IMR-90 (cell line): ENCODE results near the gene RDH11. TPM values are rescaled to one million over a fixed set of nuclear protein-coding genes. Genes with fewer than 3 reads are reported as not detected.

Source experiments
- ATAC-seq: fragments of 200-7000 bp; cut with Tn5 transposase; 2 replicates; pipeline ENCODE4 v1.9.1; 2020; ENCODE audit warnings: low read depth, mild to moderate bottlenecking, moderate library complexity
- BruUV-seq: library from RNA; stranded (reverse); fragments of 400-500 nt; replicated peaks from 2 replicates; lab custom pipeline; 2021; lab: Mats Ljungman, UMichigan
- CTCF ChIA-PET: fragments of 300-600 bp; formaldehyde crosslinking; extraction: SDS; loops from one replicate; lab custom pipeline; 2021; ENCODE audit warnings: antibody characterized with exemption; lab: Yijun Ruan, JAX
- POLR2A ChIA-PET: fragments of 300-600 bp; sonication (Branson Sonifier 250); formaldehyde crosslinking; loops from one replicate; lab custom pipeline; 2022; ENCODE audit warnings: antibody characterized with exemption; ENCODE audit not compliant: unreplicated experiment; lab: Charles Lee
- DNase-seq: peaks from one replicate; pipeline ENCODE4 v3.0.0; 2013
- H2AFZ ChIP-seq: replicated peaks from 2 replicates; pipeline ENCODE3; 2013; ENCODE audit warnings: low read length, mild to moderate bottlenecking; ENCODE audit not compliant: poor library complexity
- H2AK5ac ChIP-seq: 2 replicates; pipeline ENCODE4 v1.6.1; 2013; ENCODE audit warnings: low read depth, low read length, inconsistent platforms
- H2AK9ac ChIP-seq: replicated peaks from 2 replicates; pipeline ENCODE3; 2013; ENCODE audit warnings: mild to moderate bottlenecking, low read depth, low read length, moderate library complexity; ENCODE audit not compliant: poor library complexity
- H2BK120ac ChIP-seq: 2 replicates; pipeline ENCODE4 v1.6.1; 2013; ENCODE audit warnings: low read depth, low read length, inconsistent platforms
- H2BK15ac ChIP-seq: 3 replicates; pipeline ENCODE4 v1.6.1; 2013; ENCODE audit warnings: low read depth, low read length, inconsistent platforms
- H2BK20ac ChIP-seq: 2 replicates; pipeline ENCODE4 v1.6.1; 2013; ENCODE audit warnings: low read depth, mild to moderate bottlenecking, inconsistent platforms, low read length, moderate library complexity
- H2BK5ac ChIP-seq: 2 replicates; pipeline ENCODE4 v1.6.1; 2013; ENCODE audit warnings: mild to moderate bottlenecking, low read depth, low read length, inconsistent platforms; ENCODE audit not compliant: poor library complexity, severe bottlenecking
- H3K14ac ChIP-seq: replicated peaks from 2 replicates; pipeline ENCODE4 v1.6.1; 2013; ENCODE audit warnings: low read depth, low read length, inconsistent platforms
- H3K18ac ChIP-seq: 2 replicates; pipeline ENCODE4 v1.6.1; 2013; ENCODE audit warnings: low read depth, low read length, control low read depth
- H3K23ac ChIP-seq: 2 replicates; pipeline ENCODE4 v1.6.1; 2013; ENCODE audit warnings: low read depth, low read length, inconsistent platforms
- H3K27ac ChIP-seq: 2 replicates; pipeline ENCODE4 v1.5.1; 2013; ENCODE audit warnings: mild to moderate bottlenecking, control low read depth, low read length; ENCODE audit not compliant: insufficient read depth
- H3K27me3 ChIP-seq: 2 replicates; pipeline ENCODE4 v1.6.1; 2013; ENCODE audit warnings: low read length; ENCODE audit not compliant: control insufficient read depth, insufficient read depth
- H3K36me3 ChIP-seq: 2 replicates; pipeline ENCODE4 v1.6.1; 2013; ENCODE audit warnings: low read length, mixed read lengths; ENCODE audit not compliant: control insufficient read depth, insufficient read depth
- H3K4ac ChIP-seq: 2 replicates; pipeline ENCODE4 v1.6.1; 2013; ENCODE audit warnings: low read depth, low read length, inconsistent platforms
- H3K4me1 ChIP-seq: 2 replicates; pipeline ENCODE4 v1.6.1; 2013; ENCODE audit warnings: low read length, mixed read lengths; ENCODE audit not compliant: control insufficient read depth, insufficient read depth
- H3K4me2 ChIP-seq: 2 replicates; pipeline ENCODE4 v1.6.1; 2013; ENCODE audit warnings: low read depth, mild to moderate bottlenecking, control low read depth, low read length, moderate library complexity
- H3K4me3 ChIP-seq: 2 replicates; pipeline ENCODE4 v1.5.1; 2013; ENCODE audit warnings: low read depth, mild to moderate bottlenecking, control low read depth, low read length, moderate library complexity; ENCODE audit not compliant: insufficient read depth
- H3K56ac ChIP-seq: 2 replicates; pipeline ENCODE4 v1.6.1; 2013; ENCODE audit warnings: low read length, inconsistent platforms; ENCODE audit not compliant: insufficient read depth; ENCODE audit errors: extremely low read depth
- H3K79me1 ChIP-seq, 2 experiments: 2 replicates each; pipeline ENCODE4 v1.6.1; 2013; ENCODE audit warnings: low read length in 2 of 2, inconsistent platforms in 1 of 2, low read depth in 1 of 2
- H3K9ac ChIP-seq: 2 replicates; pipeline ENCODE4 v1.6.1; 2013; ENCODE audit warnings: low read depth, low read length, control low read depth
- H3K9me1 ChIP-seq: 2 replicates; pipeline ENCODE4 v1.6.1; 2013; ENCODE audit warnings: low read length, inconsistent platforms; ENCODE audit not compliant: insufficient read depth
- H3K9me3 ChIP-seq: 2 replicates; pipeline ENCODE4 v1.6.1; 2013; ENCODE audit warnings: low read length; ENCODE audit not compliant: control insufficient read depth, insufficient read depth
- H4K20me1 ChIP-seq: 2 replicates; pipeline ENCODE4 v1.6.1; 2013; ENCODE audit warnings: low read length, inconsistent platforms; ENCODE audit not compliant: insufficient read depth
- H4K5ac ChIP-seq: 2 replicates; pipeline ENCODE4 v1.6.1; 2013; ENCODE audit warnings: mild to moderate bottlenecking, low read depth, low read length, control low read depth
- H4K8ac ChIP-seq, 2 experiments: 2 replicates each; pipeline ENCODE4 v1.6.1; 2013; ENCODE audit warnings: low read depth in 2 of 2, low read length in 2 of 2, control low read depth in 1 of 2, inconsistent platforms in 1 of 2
- H4K91ac ChIP-seq: 2 replicates; pipeline ENCODE4 v1.6.1; 2013; ENCODE audit warnings: low read depth, low read length, inconsistent platforms; ENCODE audit not compliant: insufficient read depth
- CHD1 ChIP-seq: IDR thresholded peaks from 2 replicates; pipeline ENCODE4 v1.6.1; 2012; ENCODE audit warnings: low read depth, low read length, improper control_type of control experiment
- FOS ChIP-seq: fragments of 150-350 bp; IDR thresholded peaks from 2 replicates; pipeline ENCODE4 v1.6.1; 2016; ENCODE audit warnings: low read depth, low read length
- MAFK ChIP-seq: IDR thresholded peaks from 2 replicates; pipeline ENCODE4 v1.6.1; 2012; ENCODE audit warnings: low read depth, low read length, improper control_type of control experiment
- WGBS, 2 experiments: methylation state at CpG; one replicate each; pipeline versions ENCODE4 v1.1.5 to v1.1.7; 2013; ENCODE audit warnings: missing lambda C conversion rate in 2 of 2; ENCODE audit not compliant: insufficient read length in 1 of 2; ENCODE audit errors: extremely low coverage in 2 of 2; 5-methylcytosine and 5-hydroxymethylcytosine counted together
- dilution Hi-C: fragments of 300-500 bp; cut with HindIII; formaldehyde crosslinking; loops from one replicate; pipeline ENCODE4 v1.14.3; 2018; ENCODE audit warnings: low sequenced_read_pairs; ENCODE audit not compliant: unreplicated experiment
- in situ Hi-C: fragments of 300-500 bp; cut with MboI; formaldehyde crosslinking; loops from 3 replicates; pipeline ENCODE4 v1.14.3; 2019; ENCODE audit warnings: low sequenced_read_pairs, inconsistent platforms, mixed read lengths
- intact Hi-C: fragments of 100-400 bp; cut with micrococcal nuclease; formaldehyde crosslinking; loops from 2 replicates; pipeline ENCODE4 v1.10.0; 2022
- polyA plus RNA-seq, 3 experiments: library from polyadenylated mRNA; depleted of rRNA; stranded (reverse); fragments of >200 nt; gene quantifications; 2 replicates each; pipeline ENCODE4 v1.2.3, GENCODE V29; 2012; ENCODE audit warnings: low replicate concordance in 1 of 3
- total RNA-seq: library from RNA; depleted of rRNA; stranded (reverse); fragments of >200 nt; gene quantifications from 2 replicates; pipeline ENCODE4 v1.2.3, GENCODE V29; 2012

The RDH11 gene
- total and polyA plus RNA-seq, 2 of the 4 experiments (the other 2 are of a cell fraction), result 77.3 to 149 TPM

DNA sequence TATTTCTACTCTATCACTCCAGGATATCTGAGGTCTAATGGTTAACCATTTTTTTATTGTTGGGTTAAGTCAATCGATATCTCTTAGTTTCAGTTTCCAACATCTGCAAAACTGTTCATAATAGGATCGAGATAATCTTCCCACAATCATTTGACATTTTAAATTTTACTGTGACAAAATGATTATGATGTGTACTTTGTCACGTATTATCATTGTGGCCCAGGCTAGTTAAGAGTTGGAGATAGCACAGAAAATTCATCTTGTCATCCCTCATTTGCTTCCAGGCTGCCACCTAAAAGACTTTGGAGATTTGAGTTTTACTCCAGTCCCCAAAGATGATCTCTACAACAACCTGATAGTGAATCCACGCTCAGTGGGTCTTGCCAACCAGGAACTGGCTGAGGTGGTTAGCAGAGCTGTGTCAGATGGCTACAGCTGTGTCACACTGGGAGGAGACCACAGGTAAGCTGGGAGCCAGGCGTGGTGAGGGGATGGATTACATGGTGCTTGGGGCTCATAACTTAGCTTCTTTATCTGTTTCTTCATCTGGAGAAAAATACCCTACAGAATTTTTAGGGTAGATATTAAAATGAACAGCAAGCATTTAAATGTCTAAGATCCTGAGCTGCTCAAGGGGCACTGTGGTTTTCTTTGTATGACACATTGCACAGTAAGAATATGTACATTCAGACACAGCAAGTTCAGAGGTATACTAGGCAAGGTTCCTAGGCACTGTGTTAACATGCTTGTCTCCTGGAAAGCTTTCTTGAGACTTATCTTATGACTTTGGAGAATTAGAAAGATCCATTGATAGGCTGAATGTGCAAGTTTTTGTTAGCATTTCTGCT lies 53.4 kb downstream of the RDH11 start:
- BruUV-seq, result no TSS peak
- dilution Hi-C loops, result no loop called here
- CTCF ChIA-PET, result no interaction called here
- H2BK15ac ChIP-seq, result no peak overlapping the region
- H2AK5ac ChIP-seq, result no peak overlapping the region
- H4K20me1 ChIP-seq, result no peaks in the 10 kb centered on the region
- TF ChIP-seq FOS (no peak), MAFK (no peak), CHD1 (no peak)
- H3K4ac ChIP-seq, result no peak overlapping the region
- no peaks in the 10 kb centered on the region for H3K4me1 ChIP-seq
- no peak overlapping the region for H3K4me2 ChIP-seq
- H3K36me3 ChIP-seq, result peaks cover 6% of the 10 kb centered on the region; the same call in 1 of the 2 replicates
- in situ Hi-C loops, result no loop called here
- no peak overlapping the region for H2AK9ac ChIP-seq
- no peak overlapping the region for H3K4me3 ChIP-seq
- no peak for ATAC-seq
- H3K18ac ChIP-seq, result no peak overlapping the region
- POLR2A ChIA-PET, result no interaction called here
- no peak overlapping the region for H3K23ac ChIP-seq
- H2BK120ac ChIP-seq, result no peak overlapping the region
- no peaks in the 10 kb centered on the region for H3K27me3 ChIP-seq
- no peaks in the 10 kb centered on the region for H3K9me3 ChIP-seq
- no peak overlapping the region for H3K56ac ChIP-seq
- H4K91ac ChIP-seq, result no peak overlapping the region
- no peak overlapping the region for H4K8ac ChIP-seq
- no peak overlapping the region for H4K5ac ChIP-seq
- no peak overlapping the region for H3K9ac ChIP-seq
- intact Hi-C loops, result no loop called here
- no CpG with 5 or more reads among the region's 5 CpGs for WGBS, 2 experiments
- no peak overlapping the region for H3K14ac ChIP-seq
- H2AFZ ChIP-seq, result no peak overlapping the region
- H2BK20ac ChIP-seq, result no peak overlapping the region
- H3K79me1 ChIP-seq, result no peaks in the 10 kb centered on the region
- no peak overlapping the region for H2BK5ac ChIP-seq
- peaks cover 3% of the 10 kb centered on the region; the same call in 1 of the 2 replicates for H3K9me1 ChIP-seq
- DNase-seq, result no peak
- H3K27ac ChIP-seq, result no peak overlapping the region
